ENCODE data around the gene ZG16B. TPM values are rescaled to one million over a fixed set of nuclear protein-coding genes. Genes with fewer than 3 reads are reported as not detected.

ZG16B gene
- total and polyA plus RNA-seq, 2 donors (not counting 1 experiment from before 2014, with no cell fraction given) = not detected

GRCh38 chr16:2821487-2822157 is 8.5 kb upstream of the ZG16B start:
- intact Hi-C loops (cut with micrococcal nuclease) = no loop called here

GRCh38 chr16:2822158-2822495 is 8.0 kb upstream of the ZG16B start:
- H3K27me3 ChIP-seq (replicated peaks in 1 of 4; ENCODE audit: control extremely low read depth in 1 of 4, control insufficient read depth in 3 of 4, insufficient read depth in 4 of 4, low read length in 3 of 4) = no peaks in the 10 kb centered on the region
- intact Hi-C loops (cut with micrococcal nuclease) = no loop called here
- H3K9me3 Mint-ChIP-seq (ENCODE audit: insufficient read depth) = no peaks in the 10 kb centered on the region
- no peak overlapping the region for H2AFZ ChIP-seq (ENCODE audit: insufficient read depth, low read depth, low read length, poor library complexity, severe bottlenecking)
- H3K27me3 Mint-ChIP-seq = peaks cover 7% of the 10 kb centered on the region
- H3K27ac Mint-ChIP-seq = no peak overlapping the region
- ATAC-seq (ENCODE audit: low read depth) (no peak), DNase-seq (no peak)
- H3K4me3 ChIP-seq (ENCODE audit: control extremely low read depth in 1 of 5, extremely low read depth in 1 of 5, insufficient read depth in 1 of 5, low read depth in 2 of 5, low read length in 4 of 5) = no peak overlapping the region
- no peak overlapping the region for H3K4me2 ChIP-seq (replicated peaks; ENCODE audit: low read depth, low read length, poor library complexity, severe bottlenecking)
- CTCF ChIA-PET = no interaction called here
- no peaks in the 10 kb centered on the region for H3K9me3 ChIP-seq (ENCODE audit: control extremely low read depth in 1 of 3, control insufficient read depth in 2 of 3, insufficient read depth in 1 of 3, low read length in 2 of 3)
- no peaks in the 10 kb centered on the region for H3K4me1 ChIP-seq (ENCODE audit: control insufficient read depth in 2 of 2, insufficient read depth in 2 of 2, low read length in 2 of 2)
- H3K4me3 Mint-ChIP-seq = no peak overlapping the region
- H3K79me2 ChIP-seq (ENCODE audit: control insufficient read depth, insufficient read depth, low read length) = no peaks in the 10 kb centered on the region
- no peaks in the 10 kb centered on the region for H4K20me1 ChIP-seq (ENCODE audit: control insufficient read depth, insufficient read depth, low read length, poor library complexity, severe bottlenecking)
- no peaks in the 10 kb centered on the region for H3K36me3 ChIP-seq (replicated peaks in 1 of 2; ENCODE audit: control extremely low read depth in 1 of 2, control insufficient read depth in 1 of 2, extremely low read depth in 1 of 2, insufficient read depth in 2 of 2, low read length in 1 of 2)
- TF ChIP-seq CTCF (IDR thresholded peaks at IDR 0.05) (no peak), EZH2 (IDR thresholded peaks at IDR 0.05; ENCODE audit: borderline replicate concordance, insufficient read depth, low read depth, low read length, poor library complexity, severe bottlenecking) (no peak)
- H3K9ac ChIP-seq (ENCODE audit: low read length) = no peak overlapping the region
- H3K4me1 Mint-ChIP-seq = no peaks in the 10 kb centered on the region
- POLR2A ChIA-PET = no interaction called here
- WGBS (ENCODE audit: insufficient coverage) = 92% methylated on average over 4 of the region's 8 CpGs
- H3K27ac ChIP-seq (ENCODE audit: low read length in 2 of 2) = no peak overlapping the region

More at GRCh38 chr16:2821487-2822157, 8.5 kb upstream of the ZG16B start:
- H4K20me1 ChIP-seq (ENCODE audit: control insufficient read depth, insufficient read depth, low read length, poor library complexity, severe bottlenecking) = no peaks in the 10 kb centered on the region
- no peaks in the 10 kb centered on the region for H3K36me3 ChIP-seq (replicated peaks in 1 of 2; ENCODE audit: control extremely low read depth in 1 of 2, control insufficient read depth in 1 of 2, extremely low read depth in 1 of 2, insufficient read depth in 2 of 2, low read length in 1 of 2)
- no peaks in the 10 kb centered on the region for H3K79me2 ChIP-seq (ENCODE audit: control insufficient read depth, insufficient read depth, low read length)
- no peaks in the 10 kb centered on the region for H3K9me3 ChIP-seq (ENCODE audit: control extremely low read depth in 1 of 3, control insufficient read depth in 2 of 3, insufficient read depth in 1 of 3, low read length in 2 of 3)
- TF ChIP-seq EZH2 (IDR thresholded peaks at IDR 0.05; ENCODE audit: borderline replicate concordance, insufficient read depth, low read depth, low read length, poor library complexity, severe bottlenecking) = no peak
- no peak for TF ChIP-seq CTCF (IDR thresholded peaks at IDR 0.05)
- H2AFZ ChIP-seq (ENCODE audit: insufficient read depth, low read depth, low read length, poor library complexity, severe bottlenecking) = no peak overlapping the region
- POLR2A ChIA-PET = no interaction called here
- ATAC-seq (ENCODE audit: low read depth) = no peak
- no peak overlapping the region for H3K4me3 ChIP-seq (ENCODE audit: control extremely low read depth in 1 of 5, extremely low read depth in 1 of 5, insufficient read depth in 1 of 5, low read depth in 2 of 5, low read length in 4 of 5)
- Mint-ChIP-seq H3K27ac (no peak overlapping the region), H3K9me3 (ENCODE audit: insufficient read depth) (no peaks in the 10 kb centered on the region), H3K4me3 (no peak overlapping the region), H3K4me1 (no peaks in the 10 kb centered on the region), H3K27me3 (peaks cover 7% of the 10 kb centered on the region)
- CTCF ChIA-PET = no interaction called here
- no peak overlapping the region for H3K4me2 ChIP-seq (replicated peaks; ENCODE audit: low read depth, low read length, poor library complexity, severe bottlenecking)
- 79% methylated on average over 3 of the region's 9 CpGs for WGBS (ENCODE audit: insufficient coverage)
- H3K9ac ChIP-seq (ENCODE audit: low read length) = no peak overlapping the region
- no peak for DNase-seq
- H3K27ac ChIP-seq (ENCODE audit: low read length in 2 of 2) = no peak overlapping the region
- no peaks in the 10 kb centered on the region for H3K27me3 ChIP-seq (replicated peaks in 1 of 4; ENCODE audit: control extremely low read depth in 1 of 4, control insufficient read depth in 3 of 4, insufficient read depth in 4 of 4, low read length in 3 of 4)
- H3K4me1 ChIP-seq (ENCODE audit: control insufficient read depth in 2 of 2, insufficient read depth in 2 of 2, low read length in 2 of 2) = no peaks in the 10 kb centered on the region
